Inferior parietal cortex (tissue), 1 donor: ENCODE measurements around the gene ZDHHC11B.
"Not testable (repeated sequence)": the region's sequence is repeated elsewhere in the genome, so short reads cannot be mapped to it uniquely, and the experiment has no call there.

Experiments
- DNase-seq: peaks from one replicate; pipeline ENCODE4 v3.0.0-alpha.2; 2016; ENCODE audit errors: extremely low spot score

Gene ZDHHC11B

GRCh38 chr5:686172-686523 is 98.4 kb downstream of the ZDHHC11B start:
- not testable (repeated sequence) for DNase-seq

- no peak for DNase-seq
Observed at GRCh38 chr5:685262-686171, 99.0 kb downstream of the ZDHHC11B start.

GRCh38 chr5:684751-685216 is 99.7 kb downstream of the ZDHHC11B start:
- DNase-seq: no peak

- no peak for DNase-seq
Observed at GRCh38 chr5:683551-684481, 100.7 kb downstream of the ZDHHC11B start.

GRCh38 chr5:682651-683358 is 101.7 kb downstream of the ZDHHC11B start:
- DNase-seq: not testable (repeated sequence)

- DNase-seq: not testable (repeated sequence)
Observed at GRCh38 chr5:682216-682615, 102.3 kb downstream of the ZDHHC11B start.

GRCh38 chr5:681317-682191 is 103.0 kb downstream of the ZDHHC11B start:
- not testable (repeated sequence) for DNase-seq

- not testable (repeated sequence) for DNase-seq
Observed at GRCh38 chr5:680836-681235, 103.7 kb downstream of the ZDHHC11B start.

- not testable (repeated sequence) for DNase-seq
Observed at GRCh38 chr5:680118-680795, 104.3 kb downstream of the ZDHHC11B start.

- not testable (repeated sequence) for DNase-seq
Observed at GRCh38 chr5:679166-679895, 105.2 kb downstream of the ZDHHC11B start.

- DNase-seq: not testable (repeated sequence)
Observed at GRCh38 chr5:678521-678920, 106.0 kb downstream of the ZDHHC11B start.

GRCh38 chr5:677131-678101 is 107.1 kb downstream of the ZDHHC11B start:
- no peak for DNase-seq

- DNase-seq: no peak
Observed at GRCh38 chr5:676699-677076, 107.8 kb downstream of the ZDHHC11B start.

GRCh38 chr5:675871-676698 is 108.4 kb downstream of the ZDHHC11B start:
- no peak for DNase-seq

GRCh38 chr5:675111-675870 is 109.2 kb downstream of the ZDHHC11B start:
- DNase-seq: no peak

- no peak for DNase-seq
Observed at GRCh38 chr5:674630-675011, 109.9 kb downstream of the ZDHHC11B start.
